ENCODE measurements around the gene SLC35A1.

Gene SLC35A1

DNA sequence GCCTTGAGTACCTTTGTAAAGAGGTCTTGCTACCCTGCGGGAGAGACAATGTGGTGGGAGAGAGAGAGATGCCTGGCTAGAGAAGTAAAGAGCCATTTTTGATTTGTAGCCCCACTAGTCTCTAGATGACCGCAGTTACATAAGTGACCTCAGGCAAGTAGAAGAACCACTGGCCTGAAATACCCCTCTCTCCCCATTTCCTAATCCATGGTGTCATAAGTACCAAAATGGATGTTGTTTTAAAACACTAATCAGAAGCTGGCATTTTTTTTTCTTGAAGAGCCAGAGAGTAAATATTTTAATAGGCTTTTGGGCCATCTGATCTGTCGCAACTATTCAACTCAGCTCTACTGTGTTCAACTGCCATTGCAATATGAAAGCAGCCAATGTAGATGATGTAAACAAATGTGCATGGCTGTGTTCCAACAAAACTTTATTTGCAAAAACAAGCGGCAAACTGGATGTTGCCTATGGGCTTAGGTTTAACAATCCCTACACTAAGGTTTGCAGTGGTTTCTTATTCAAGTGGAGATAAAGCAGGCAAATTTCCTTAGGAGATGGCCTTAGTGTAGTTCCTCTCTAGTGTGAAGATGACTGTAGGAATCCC lies 80.5 kb downstream of the SLC35A1 start:
- H3K27ac ChIP-seq (ENCODE audit: low read length), result no peak overlapping the region
- H3K4me1 ChIP-seq (ENCODE audit: control insufficient read depth, insufficient read depth, low read length), result no peaks in the 10 kb centered on the region
- no peaks in the 10 kb centered on the region for H3K27me3 ChIP-seq (ENCODE audit: control insufficient read depth in 1 of 2, insufficient read depth in 2 of 2, low read length in 2 of 2)
- H3K36me3 ChIP-seq (ENCODE audit: control insufficient read depth in 2 of 2, insufficient read depth in 2 of 2, low read length in 2 of 2), result peaks cover 7 to 12% of the 10 kb centered on the region in 2 donors
- H3K9me3 ChIP-seq (ENCODE audit: control insufficient read depth in 2 of 2, low read length in 2 of 2), result no peaks in the 10 kb centered on the region
- H3K9ac ChIP-seq (ENCODE audit: low read length in 2 of 2), result no peak overlapping the region
- no peak overlapping the region for H3K4me3 ChIP-seq (ENCODE audit: low read length in 2 of 2)

DNA sequence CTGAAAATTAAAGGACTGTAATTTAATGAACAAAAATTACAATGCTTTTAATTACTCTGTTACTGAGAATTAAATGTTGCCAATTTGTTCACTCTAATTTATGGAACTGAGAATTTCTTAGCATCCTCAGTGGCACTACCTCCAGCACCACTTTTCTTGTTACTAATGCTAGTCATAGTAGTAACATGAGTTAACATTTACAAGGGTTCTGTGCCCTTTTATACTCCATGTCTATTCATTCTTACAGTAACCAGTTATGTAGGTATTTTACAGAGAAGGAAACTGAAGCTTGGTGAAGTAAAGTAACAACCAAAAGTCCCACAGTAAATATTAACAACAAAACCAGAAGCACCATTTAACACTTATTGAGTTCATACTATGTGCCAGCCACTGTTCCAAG lies 82.7 kb downstream of the SLC35A1 start:
- H3K4me1 ChIP-seq (ENCODE audit: control insufficient read depth, insufficient read depth, low read length), result no peaks in the 10 kb centered on the region
- H3K27ac ChIP-seq (ENCODE audit: low read length), result no peak overlapping the region
- no peaks in the 10 kb centered on the region for H3K9me3 ChIP-seq (ENCODE audit: control insufficient read depth in 2 of 2, low read length in 2 of 2)
- H3K9ac ChIP-seq (ENCODE audit: low read length in 2 of 2), result no peak overlapping the region
- H3K36me3 ChIP-seq (ENCODE audit: control insufficient read depth in 2 of 2, insufficient read depth in 2 of 2, low read length in 2 of 2), result peaks cover 10% of the 10 kb centered on the region in 2 donors
- no peaks in the 10 kb centered on the region for H3K27me3 ChIP-seq (ENCODE audit: control insufficient read depth in 1 of 2, insufficient read depth in 2 of 2, low read length in 2 of 2)
- H3K4me3 ChIP-seq (ENCODE audit: low read length in 2 of 2), result no peak overlapping the region

DNA sequence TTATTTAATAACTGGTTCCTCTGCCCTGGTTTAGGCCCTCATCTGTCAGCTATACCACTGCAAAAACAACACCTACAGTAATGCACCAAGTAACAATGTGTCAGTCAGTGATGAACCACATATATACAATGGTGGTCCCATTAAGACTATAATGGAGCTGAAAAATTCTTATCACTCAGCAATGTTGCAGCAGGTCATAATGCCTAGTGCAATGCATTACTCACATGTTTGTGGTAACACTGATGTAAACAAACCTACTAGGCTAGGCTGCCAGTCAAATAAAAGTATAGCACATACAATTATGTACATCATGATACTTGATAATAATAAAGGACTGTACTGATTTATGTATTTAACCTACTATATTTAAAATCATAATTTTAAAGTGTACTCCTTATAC lies 85.7 kb downstream of the SLC35A1 start:
- Histone ChIP-seq H3K9me3 (ENCODE audit: control insufficient read depth in 2 of 2, low read length in 2 of 2) (no peaks in the 10 kb centered on the region), H3K9ac (ENCODE audit: low read length in 2 of 2) (no peak overlapping the region), H3K27me3 (ENCODE audit: control insufficient read depth in 1 of 2, insufficient read depth in 2 of 2, low read length in 2 of 2) (no peaks in the 10 kb centered on the region), H3K4me1 (ENCODE audit: control insufficient read depth, insufficient read depth, low read length) (no peaks in the 10 kb centered on the region), H3K36me3 (ENCODE audit: control insufficient read depth in 2 of 2, insufficient read depth in 2 of 2, low read length in 2 of 2) (peaks cover 9 to 26% of the 10 kb centered on the region in 2 donors), H3K27ac (ENCODE audit: low read length) (no peak overlapping the region), H3K4me3 (ENCODE audit: low read length in 2 of 2) (no peak overlapping the region)

DNA sequence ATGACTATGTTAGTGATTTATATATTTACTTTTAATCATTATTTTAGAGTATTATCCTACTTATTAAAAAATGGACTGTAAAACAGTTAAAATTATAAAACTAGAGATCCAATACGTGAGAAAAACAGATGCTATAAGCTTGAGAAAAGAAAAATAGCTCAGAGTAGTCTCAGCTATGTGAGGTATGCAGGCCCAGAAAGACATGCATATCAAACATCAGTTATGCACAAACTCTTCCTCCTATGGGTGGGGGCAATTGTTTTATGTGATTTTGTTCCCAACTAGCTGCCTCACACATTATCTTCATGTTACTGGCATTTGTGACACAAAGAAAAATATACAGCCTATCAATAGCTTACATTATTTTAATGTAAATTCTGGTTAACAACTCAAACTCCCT lies 88.2 kb downstream of the SLC35A1 start:
- Histone ChIP-seq H3K9ac (ENCODE audit: low read length in 2 of 2) (no peak overlapping the region), H3K4me1 (ENCODE audit: control insufficient read depth, insufficient read depth, low read length) (no peaks in the 10 kb centered on the region), H3K36me3 (ENCODE audit: control insufficient read depth in 2 of 2, insufficient read depth in 2 of 2, low read length in 2 of 2) (peaks cover 7 to 25% of the 10 kb centered on the region in 2 donors), H3K27ac (ENCODE audit: low read length) (no peak overlapping the region), H3K27me3 (ENCODE audit: control insufficient read depth in 1 of 2, insufficient read depth in 2 of 2, low read length in 2 of 2) (no peaks in the 10 kb centered on the region), H3K4me3 (ENCODE audit: low read length in 2 of 2) (no peak overlapping the region), H3K9me3 (ENCODE audit: control insufficient read depth in 2 of 2, low read length in 2 of 2) (no peaks in the 10 kb centered on the region)
